A673 (cell line): Measurements from ENCODE around the gene MAN1C1. TPM values are rescaled to one million over a fixed set of nuclear protein-coding genes. Genes with fewer than 3 reads are reported as not detected.

ENCODE experiments used
- BruUV-seq: library from RNA; stranded (reverse); fragments of 400-500 nt; replicated peaks from 2 replicates; lab custom pipeline; 2021; lab: Mats Ljungman, UMichigan
- CTCF ChIA-PET: fragments of 300-600 bp; sonication (Branson Sonifier 250); formaldehyde crosslinking; loops from one replicate; lab custom pipeline; 2022; ENCODE audit warnings: antibody characterized with exemption; lab: Charles Lee
- POLR2A ChIA-PET: fragments of 300-600 bp; sonication (Branson Sonifier 250); formaldehyde crosslinking; loops from one replicate; lab custom pipeline; 2022; ENCODE audit warnings: antibody characterized with exemption; ENCODE audit not compliant: low non-redundant PET; lab: Charles Lee
- DNase-seq: peaks from one replicate; pipeline ENCODE4 v3.0.0-alpha.2; 2015; ENCODE audit warnings: low spot score
- H3K27ac ChIP-seq: fragments of 200-600 bp; sonication (generic); 2 replicates; pipeline ENCODE4 v1.5.1; 2016; ENCODE audit warnings: mixed run types, low read depth, mild to moderate bottlenecking, mixed read lengths, antibody characterized with exemption, low read length; ENCODE audit not compliant: poor library complexity, severe bottlenecking
- H3K27me3 ChIP-seq: fragments of 200-600 bp; sonication (generic); replicated peaks from 2 replicates; pipeline ENCODE4 v1.6.1; 2017; ENCODE audit warnings: mixed run types, low read depth, mild to moderate bottlenecking, mixed read lengths, antibody characterized with exemption, low read length; ENCODE audit not compliant: insufficient read depth, poor library complexity
- H3K36me3 ChIP-seq: fragments of 200-600 bp; sonication (generic); 2 replicates; pipeline ENCODE4 v1.6.1; 2016; ENCODE audit warnings: mixed run types, mild to moderate bottlenecking, mixed read lengths, antibody characterized with exemption, low read length; ENCODE audit not compliant: insufficient read depth, poor library complexity, severe bottlenecking
- H3K4me1 ChIP-seq: fragments of 200-600 bp; sonication (generic); 2 replicates; pipeline ENCODE4 v1.6.1; 2017; ENCODE audit warnings: mixed run types, mild to moderate bottlenecking, mixed read lengths, antibody characterized with exemption, low read length; ENCODE audit not compliant: insufficient read depth, poor library complexity, severe bottlenecking
- H3K4me3 ChIP-seq: fragments of 200-600 bp; sonication (generic); 2 replicates; pipeline ENCODE4 v1.5.1; 2016; ENCODE audit warnings: low read depth, mixed run types, mild to moderate bottlenecking, mixed read lengths, low read length; ENCODE audit not compliant: poor library complexity, severe bottlenecking
- H3K9me3 ChIP-seq: fragments of 200-600 bp; sonication (generic); 2 replicates; pipeline ENCODE4 v1.6.1; 2016; ENCODE audit warnings: mixed run types, low read depth, mild to moderate bottlenecking, mixed read lengths, antibody characterized with exemption, low read length; ENCODE audit not compliant: poor library complexity, severe bottlenecking
- EZH2 ChIP-seq: fragments of 200-600 bp; sonication (generic); IDR thresholded peaks from 2 replicates; pipeline ENCODE4 v1.6.1; 2017; ENCODE audit warnings: borderline replicate concordance, low read depth, mild to moderate bottlenecking, mixed read lengths, antibody characterized with exemption, low read length; ENCODE audit not compliant: poor library complexity, severe bottlenecking
- intact Hi-C: fragments of 100-400 bp; cut with micrococcal nuclease; formaldehyde crosslinking; loops from one replicate; pipeline ENCODE4 v1.10.0; 2022; ENCODE audit not compliant: unreplicated experiment
- total RNA-seq: library from RNA; stranded (reverse); gene quantifications from 2 replicates; pipeline ENCODE4 v1.2.3, GENCODE V29; 2021
- TF ChIP-seq, protein P1 (sequence below): fragments of 300-800, 200-600 bp; sonication (generic); conservative IDR thresholded peaks from 2 replicates; pipeline ENCODE4 v1.5.1; 2017; ENCODE audit warnings: low read depth, mild to moderate bottlenecking, antibody characterized with exemption, low read length, moderate library complexity, mixed read lengths

MAN1C1 gene
- total RNA-seq, 1 experiment from 2014 or later, result 0.21 TPM

DNA sequence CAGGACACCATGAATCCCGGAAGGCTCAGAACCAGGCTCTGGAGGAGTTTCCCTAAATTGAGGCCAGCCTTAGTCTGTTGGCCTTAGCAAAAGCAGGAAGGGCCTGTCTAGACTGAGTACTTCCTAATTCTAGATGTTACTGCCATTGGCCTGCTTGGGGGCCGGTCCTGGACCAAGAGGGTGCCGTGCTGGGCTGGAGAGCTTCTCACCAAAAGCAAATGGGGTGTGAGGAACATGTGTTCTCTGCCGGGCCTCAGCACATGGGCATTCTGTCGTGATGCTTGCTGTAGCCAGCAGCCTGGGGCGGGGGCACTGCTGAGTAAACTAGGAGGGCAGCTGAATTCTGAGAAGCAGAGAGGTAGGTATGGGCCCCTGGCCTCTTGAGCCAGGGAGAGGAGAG lies 35.7 kb upstream of the MAN1C1 start:
- no peak overlapping the region for H3K4me3 ChIP-seq
- no peaks in the 10 kb centered on the region for H3K27me3 ChIP-seq
- intact Hi-C loops, result no loop called here
- ChIA-PET POLR2A (no interaction called here), CTCF (no interaction called here)
- no peaks in the 10 kb centered on the region for H3K9me3 ChIP-seq
- no TSS peak for BruUV-seq
- H3K27ac ChIP-seq, result no peak overlapping the region
- H3K4me1 ChIP-seq, result no peaks in the 10 kb centered on the region
- no peaks in the 10 kb centered on the region for H3K36me3 ChIP-seq
- TF ChIP-seq, protein P1, sequence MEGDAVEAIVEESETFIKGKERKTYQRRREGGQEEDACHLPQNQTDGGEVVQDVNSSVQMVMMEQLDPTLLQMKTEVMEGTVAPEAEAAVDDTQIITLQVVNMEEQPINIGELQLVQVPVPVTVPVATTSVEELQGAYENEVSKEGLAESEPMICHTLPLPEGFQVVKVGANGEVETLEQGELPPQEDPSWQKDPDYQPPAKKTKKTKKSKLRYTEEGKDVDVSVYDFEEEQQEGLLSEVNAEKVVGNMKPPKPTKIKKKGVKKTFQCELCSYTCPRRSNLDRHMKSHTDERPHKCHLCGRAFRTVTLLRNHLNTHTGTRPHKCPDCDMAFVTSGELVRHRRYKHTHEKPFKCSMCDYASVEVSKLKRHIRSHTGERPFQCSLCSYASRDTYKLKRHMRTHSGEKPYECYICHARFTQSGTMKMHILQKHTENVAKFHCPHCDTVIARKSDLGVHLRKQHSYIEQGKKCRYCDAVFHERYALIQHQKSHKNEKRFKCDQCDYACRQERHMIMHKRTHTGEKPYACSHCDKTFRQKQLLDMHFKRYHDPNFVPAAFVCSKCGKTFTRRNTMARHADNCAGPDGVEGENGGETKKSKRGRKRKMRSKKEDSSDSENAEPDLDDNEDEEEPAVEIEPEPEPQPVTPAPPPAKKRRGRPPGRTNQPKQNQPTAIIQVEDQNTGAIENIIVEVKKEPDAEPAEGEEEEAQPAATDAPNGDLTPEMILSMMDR, result no peak
- no peak for TF ChIP-seq EZH2
- DNase-seq, result no peak

DNA sequence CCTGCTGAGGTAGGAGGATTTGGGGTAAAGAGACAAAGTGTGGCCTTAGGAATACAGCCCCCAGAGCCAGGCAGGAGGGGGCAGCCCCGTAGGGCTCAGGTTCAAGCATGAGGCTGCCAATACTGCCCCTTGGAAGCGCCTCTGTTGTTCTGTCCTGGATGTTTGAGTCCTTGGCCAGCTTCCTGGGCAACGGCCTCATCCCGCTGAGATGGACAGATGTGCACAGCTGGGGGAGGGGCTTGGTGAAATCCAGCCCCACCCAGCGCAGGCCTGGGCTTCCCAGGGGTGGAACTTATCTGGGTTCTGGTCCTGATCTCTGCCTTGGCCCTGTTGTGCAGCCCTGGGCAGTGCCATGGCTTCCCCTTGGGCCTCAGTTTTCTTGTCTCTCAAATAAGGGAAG lies 34.8 kb upstream of the MAN1C1 start:
- Histone ChIP-seq H3K4me3 (no peak overlapping the region), H3K36me3 (no peaks in the 10 kb centered on the region), H3K4me1 (no peaks in the 10 kb centered on the region), H3K9me3 (no peaks in the 10 kb centered on the region), H3K27ac (no peak overlapping the region), H3K27me3 (no peaks in the 10 kb centered on the region)
- ChIA-PET POLR2A (no interaction called here), CTCF (no interaction called here)
- no TSS peak for BruUV-seq
- intact Hi-C loops, result no loop called here
- TF ChIP-seq EZH2, result no peak
- TF ChIP-seq, protein P1, result no peak
- no peak for DNase-seq

DNA sequence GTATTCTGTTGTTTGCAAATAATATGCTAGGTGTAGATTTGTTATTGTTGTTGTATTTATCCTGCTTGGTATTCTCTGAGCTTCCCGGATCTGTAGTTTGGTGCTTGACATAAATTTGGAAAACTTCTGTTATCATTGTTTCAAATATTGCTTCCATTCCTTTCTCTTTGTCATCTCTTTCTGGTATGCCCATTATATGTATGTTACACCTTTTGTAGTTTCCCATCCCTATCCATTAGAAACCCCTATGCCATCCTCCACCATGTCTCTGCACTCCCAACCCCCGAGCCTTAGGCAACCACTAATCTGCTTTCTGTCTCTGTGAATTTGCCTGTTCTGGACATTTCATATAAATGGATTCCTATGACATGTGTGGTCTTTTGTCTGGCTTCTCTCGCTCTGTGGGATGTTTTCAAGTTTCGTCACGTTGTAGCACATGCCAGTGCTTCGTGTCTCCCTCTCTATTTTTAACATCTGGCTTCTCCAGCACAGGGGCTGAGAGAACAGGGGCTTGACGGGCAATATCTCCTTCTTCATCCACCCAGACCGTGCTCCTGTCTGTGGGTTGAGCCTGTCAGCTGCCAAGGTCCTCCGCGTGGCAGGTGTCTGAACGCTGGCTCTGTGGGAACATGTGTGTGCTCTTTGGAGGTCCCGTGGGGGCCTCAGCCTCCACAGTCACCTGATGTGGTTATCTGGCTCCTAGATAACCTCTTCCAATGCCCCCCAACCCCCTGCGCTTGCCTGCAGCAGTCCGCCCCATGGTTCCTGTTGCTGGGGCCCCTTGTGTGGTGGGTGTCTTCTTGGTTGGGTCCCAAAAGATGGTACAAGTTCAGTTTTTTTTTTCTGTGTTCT lies 32.8 kb upstream of the MAN1C1 start:
- no peaks in the 10 kb centered on the region for H3K27me3 ChIP-seq
- intact Hi-C loops, result no loop called here
- CTCF ChIA-PET, result no interaction called here

More for the DNA sequence above, 32.8 kb upstream of the MAN1C1 start:
- POLR2A ChIA-PET, result no interaction called here
- H3K36me3 ChIP-seq, result no peaks in the 10 kb centered on the region
- H3K9me3 ChIP-seq, result no peaks in the 10 kb centered on the region
- no peak for TF ChIP-seq EZH2
- TF ChIP-seq, protein P1, result no peak
- no peak overlapping the region for H3K4me3 ChIP-seq
- no peak overlapping the region for H3K27ac ChIP-seq
- no peak for DNase-seq
- no TSS peak for BruUV-seq
- no peaks in the 10 kb centered on the region for H3K4me1 ChIP-seq
